Measurements from ENCODE around the gene EVA1B.

- no peak for TF ChIP-seq RARB (CRISPR knock-in tag; IDR thresholded peaks at IDR 0.05)
- TF ChIP-seq PATZ1 (CRISPR knock-in tag; IDR thresholded peaks at IDR 0.05; ENCODE audit: borderline replicate concordance), result no peak
- TF ChIP-seq TOX (CRISPR knock-in tag; IDR thresholded peaks at IDR 0.05; ENCODE audit: borderline replicate concordance), result no peak
- TF ChIP-seq ZNF70 (CRISPR knock-in tag; IDR thresholded peaks at IDR 0.05), result no peak
- no peak for TF ChIP-seq TCF4 (CRISPR knock-in tag; IDR thresholded peaks at IDR 0.05; ENCODE audit: borderline replicate concordance)
- no peak for TF ChIP-seq ESRRG (CRISPR knock-in tag; IDR thresholded peaks at IDR 0.05)
- TF ChIP-seq OSR1 (CRISPR knock-in tag; IDR thresholded peaks at IDR 0.05), result no peak
- no peak for TF ChIP-seq POU6F1 (CRISPR knock-in tag; IDR thresholded peaks at IDR 0.05; ENCODE audit: borderline replicate concordance, low read depth)
- TF ChIP-seq ARNTL (CRISPR knock-in tag; IDR thresholded peaks at IDR 0.05; ENCODE audit: borderline replicate concordance, low read depth), result no peak
- no peak for TF ChIP-seq ZFP30 (CRISPR knock-in tag; IDR thresholded peaks at IDR 0.05)
- TF ChIP-seq CREB5 (CRISPR knock-in tag; IDR thresholded peaks at IDR 0.05; ENCODE audit: low read depth), result no peak
- TF ChIP-seq, protein P1, sequence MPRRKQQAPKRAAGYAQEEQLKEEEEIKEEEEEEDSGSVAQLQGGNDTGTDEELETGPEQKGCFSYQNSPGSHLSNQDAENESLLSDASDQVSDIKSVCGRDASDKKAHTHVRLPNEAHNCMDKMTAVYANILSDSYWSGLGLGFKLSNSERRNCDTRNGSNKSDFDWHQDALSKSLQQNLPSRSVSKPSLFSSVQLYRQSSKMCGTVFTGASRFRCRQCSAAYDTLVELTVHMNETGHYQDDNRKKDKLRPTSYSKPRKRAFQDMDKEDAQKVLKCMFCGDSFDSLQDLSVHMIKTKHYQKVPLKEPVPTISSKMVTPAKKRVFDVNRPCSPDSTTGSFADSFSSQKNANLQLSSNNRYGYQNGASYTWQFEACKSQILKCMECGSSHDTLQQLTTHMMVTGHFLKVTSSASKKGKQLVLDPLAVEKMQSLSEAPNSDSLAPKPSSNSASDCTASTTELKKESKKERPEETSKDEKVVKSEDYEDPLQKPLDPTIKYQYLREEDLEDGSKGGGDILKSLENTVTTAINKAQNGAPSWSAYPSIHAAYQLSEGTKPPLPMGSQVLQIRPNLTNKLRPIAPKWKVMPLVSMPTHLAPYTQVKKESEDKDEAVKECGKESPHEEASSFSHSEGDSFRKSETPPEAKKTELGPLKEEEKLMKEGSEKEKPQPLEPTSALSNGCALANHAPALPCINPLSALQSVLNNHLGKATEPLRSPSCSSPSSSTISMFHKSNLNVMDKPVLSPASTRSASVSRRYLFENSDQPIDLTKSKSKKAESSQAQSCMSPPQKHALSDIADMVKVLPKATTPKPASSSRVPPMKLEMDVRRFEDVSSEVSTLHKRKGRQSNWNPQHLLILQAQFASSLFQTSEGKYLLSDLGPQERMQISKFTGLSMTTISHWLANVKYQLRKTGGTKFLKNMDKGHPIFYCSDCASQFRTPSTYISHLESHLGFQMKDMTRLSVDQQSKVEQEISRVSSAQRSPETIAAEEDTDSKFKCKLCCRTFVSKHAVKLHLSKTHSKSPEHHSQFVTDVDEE (CRISPR knock-in tag; IDR thresholded peaks at IDR 0.05), result no peak
- TF ChIP-seq CSDC2 (CRISPR knock-in tag; IDR thresholded peaks at IDR 0.05), result no peak
Observed at GRCh38 chr1:36342426-36343185, 19.2 kb upstream of the EVA1B start.

Data from SK-N-SH treated with all-trans-retinoic acid at 6 μM for 48 hours (cell line).